NCI-H2029 treated with DMSO at 0.1 percent for 48 hours (cell line): ENCODE results near the gene USP15.

ENCODE experiments used
- DNase-seq: peaks from one replicate; lab custom pipeline; 2025; lab: John Stamatoyannopoulos, UW

USP15 gene

DNA sequence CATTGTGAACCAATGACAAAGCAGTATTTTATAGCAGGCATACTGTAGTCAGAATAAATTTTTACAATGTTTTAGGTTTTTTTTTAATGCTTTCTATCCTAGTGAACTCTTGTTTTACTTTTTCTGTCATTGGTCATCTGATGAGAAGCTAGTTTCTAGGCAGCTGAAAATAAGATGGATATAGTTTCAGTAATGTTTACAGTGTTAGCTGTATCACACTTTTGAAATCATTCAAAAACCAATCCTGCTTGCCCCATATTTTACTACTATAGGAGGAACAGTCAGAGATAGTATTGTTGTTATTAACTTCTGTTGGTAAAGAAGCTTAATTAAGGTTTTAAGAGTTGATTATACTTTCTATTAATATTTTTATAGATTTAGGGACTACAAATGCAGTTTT, 24.5 kb downstream of the USP15 start:
- DNase-seq, result no peak

DNA sequence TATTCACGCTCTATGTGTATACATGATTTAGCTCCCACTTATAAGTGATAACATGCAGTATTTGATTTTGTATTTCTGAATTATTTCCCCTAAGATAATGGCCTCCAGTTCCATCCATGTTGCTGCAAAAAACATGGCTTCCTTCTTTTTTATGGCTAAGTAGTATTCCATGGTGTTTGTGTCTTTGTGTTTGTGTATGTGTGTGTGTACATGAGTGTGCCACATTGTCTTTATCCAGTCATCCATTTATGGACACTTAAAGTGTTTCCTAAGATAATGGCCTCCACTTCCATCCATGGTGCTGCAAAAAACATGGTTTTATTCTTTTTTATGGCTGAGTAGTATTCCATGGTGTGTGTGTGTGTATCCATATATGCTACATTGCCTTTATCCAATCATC, 25.1 kb downstream of the USP15 start:
- no peak for DNase-seq

DNA sequence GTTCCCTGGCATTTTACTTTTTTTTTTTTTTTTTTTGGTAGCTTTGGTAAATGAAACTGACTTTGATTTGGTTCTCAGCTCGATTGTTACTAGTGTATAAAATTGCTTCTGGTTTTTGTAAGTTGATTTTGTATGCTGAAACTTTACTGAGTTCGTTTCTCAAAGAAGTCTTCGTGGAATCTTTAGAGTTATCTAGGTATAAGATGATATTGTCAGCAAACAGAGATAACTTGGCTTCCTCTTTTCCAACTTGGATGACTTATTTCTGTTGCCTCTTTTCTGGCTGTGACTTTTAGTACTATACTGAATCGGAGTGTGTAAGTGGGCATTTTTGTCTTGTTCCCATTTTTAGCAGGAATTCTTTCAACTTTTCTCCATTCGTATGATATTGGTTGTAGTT, 28.1 kb downstream of the USP15 start:
- DNase-seq, result no peak

DNA sequence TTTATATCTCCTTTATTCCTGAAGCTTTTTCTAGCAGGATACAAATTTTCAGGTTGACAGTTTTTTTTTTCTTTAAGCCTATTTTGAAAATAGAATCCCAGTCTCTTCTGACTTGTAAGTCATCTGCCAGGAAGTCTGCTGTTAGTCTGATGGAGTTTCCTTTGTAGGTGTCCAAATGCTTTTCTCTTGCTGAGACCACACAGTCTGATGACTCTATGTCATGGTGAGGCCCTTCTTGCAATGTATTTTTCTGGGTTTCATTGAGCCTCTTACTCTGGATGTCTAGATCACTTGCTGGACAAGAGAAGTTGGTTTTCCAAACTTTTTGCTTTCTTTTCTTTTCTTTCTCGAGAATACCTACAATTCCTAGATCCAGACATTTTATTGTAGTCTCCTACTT, 30.6 kb downstream of the USP15 start:
- no peak for DNase-seq

DNA sequence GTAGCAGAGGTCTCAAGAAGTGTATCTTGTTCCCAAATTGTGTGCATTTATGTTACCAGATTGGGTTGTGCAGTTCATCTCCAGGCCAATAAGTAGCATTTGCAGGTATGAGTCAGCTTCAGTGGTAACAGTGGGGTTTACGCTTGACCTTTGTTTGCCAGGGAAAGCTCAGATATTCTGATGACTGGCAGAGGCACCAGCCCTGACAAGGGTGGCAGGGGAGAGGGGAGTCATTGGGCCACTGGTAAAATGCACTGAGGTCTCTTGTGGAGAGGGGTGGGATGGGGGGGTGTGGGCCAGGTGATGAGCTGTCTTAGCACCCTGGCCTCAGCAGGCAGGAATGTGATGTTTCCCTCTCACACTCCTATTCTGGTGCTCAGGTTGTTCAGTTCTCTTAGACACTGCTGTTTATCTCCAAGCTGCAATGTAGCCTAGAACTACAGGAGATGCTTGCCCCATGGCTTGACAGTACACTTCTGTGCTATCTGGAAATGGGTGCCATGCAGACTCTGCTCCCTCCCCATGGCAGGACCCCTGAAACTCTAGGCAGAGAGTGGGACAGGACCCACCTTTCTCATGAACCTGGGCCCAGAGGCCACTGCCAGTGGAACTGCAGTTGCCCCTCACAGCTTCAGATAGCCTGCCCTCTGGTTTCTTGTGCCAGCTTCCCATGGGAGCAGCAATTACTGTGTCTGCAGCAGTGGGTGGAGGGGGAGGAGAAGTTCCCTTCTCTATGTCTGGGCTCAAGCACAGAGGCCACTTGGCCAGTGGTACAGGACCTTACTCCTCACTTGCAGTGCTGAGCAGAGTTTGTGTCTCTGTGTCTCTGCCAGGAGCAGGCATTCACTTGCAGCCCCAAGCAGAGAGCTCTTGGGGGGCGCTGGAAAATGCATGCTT, 31.9 kb downstream of the USP15 start:
- no peak for DNase-seq

DNA sequence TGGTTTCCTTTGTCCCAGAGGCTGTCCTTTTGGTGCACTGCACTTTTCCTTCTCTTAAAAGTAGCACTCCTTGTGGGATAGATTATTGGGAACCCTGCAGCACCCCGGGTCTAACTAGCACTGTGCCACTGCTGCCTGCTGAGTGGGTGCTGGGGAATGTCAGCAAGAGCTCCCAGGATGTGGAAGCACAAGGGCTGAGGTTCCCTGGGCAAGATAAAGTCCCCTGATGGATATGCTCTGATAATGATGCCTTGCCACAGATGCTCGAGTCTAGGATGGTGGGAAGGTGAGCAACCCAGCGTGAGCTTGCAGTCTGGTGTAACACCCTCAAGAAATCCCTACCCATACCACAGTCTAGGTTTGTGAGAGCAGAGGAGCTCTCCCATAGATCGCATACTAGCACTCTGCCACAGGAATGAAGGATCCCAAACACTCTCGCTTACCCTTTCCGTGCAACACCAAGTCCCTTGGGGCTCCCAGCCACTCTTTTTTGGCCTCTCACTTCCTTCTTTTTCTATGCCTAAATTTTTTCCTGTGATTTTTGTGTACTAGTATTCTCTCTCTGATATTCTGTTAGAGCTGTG, 32.6 kb downstream of the USP15 start:
- DNase-seq, result no peak

DNA sequence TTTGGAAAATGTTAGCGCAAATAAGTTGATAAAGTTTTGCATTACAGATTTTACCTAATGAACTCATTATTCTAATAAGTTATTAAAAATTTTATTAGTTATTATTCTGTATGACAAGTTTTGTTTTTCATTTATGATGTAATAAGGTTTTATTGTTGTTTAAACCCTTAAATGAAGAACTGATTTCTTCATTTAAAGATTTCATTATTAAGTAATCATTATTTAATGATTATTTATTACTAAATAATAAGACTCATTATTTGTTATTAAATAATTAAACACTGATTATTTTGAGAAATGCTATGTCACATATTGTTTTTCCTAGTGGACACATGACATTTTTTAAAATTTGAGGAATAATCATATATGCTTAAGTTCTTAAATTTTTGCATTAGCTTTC, 34.2 kb downstream of the USP15 start:
- no peak for DNase-seq

DNA sequence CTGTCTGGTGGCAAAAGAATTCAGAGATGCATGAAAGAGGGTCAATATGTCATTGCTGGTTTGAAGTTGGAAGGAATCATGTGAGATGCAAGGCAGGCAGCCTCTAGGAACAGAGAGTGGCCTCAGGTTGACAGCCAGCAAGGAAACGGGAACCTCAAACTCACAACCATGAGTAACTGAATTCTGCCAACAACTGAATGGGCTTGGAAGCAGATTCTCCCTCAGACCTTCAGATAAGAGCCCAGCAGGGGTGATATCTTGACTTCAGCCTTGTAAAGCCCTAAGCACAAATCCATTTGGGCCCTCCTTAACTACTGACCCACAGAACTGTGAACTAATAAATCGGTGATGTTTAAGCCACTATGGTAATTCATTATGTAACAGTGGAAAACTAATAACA, 35.8 kb downstream of the USP15 start:
- DNase-seq, result no peak

DNA sequence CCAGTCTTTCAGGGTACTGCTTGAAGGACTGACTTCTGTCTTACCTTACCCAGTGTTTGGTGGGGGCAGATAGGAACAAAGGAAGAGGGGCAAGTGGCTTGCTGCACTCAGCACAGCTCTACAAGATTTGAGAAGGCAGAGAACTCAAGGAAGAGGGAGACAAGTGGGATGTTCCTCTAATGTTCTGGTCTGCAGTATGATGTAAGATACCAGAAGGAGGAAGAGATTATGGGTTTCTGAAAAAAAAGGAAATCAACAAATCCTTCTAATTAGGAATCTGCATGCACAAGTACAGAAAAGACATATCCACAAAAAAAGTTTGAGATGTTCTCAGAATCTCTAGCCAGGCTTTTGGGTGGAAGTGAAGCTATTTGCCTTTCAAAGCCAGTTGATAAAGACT, 37.1 kb downstream of the USP15 start:
- DNase-seq, result no peak

DNA sequence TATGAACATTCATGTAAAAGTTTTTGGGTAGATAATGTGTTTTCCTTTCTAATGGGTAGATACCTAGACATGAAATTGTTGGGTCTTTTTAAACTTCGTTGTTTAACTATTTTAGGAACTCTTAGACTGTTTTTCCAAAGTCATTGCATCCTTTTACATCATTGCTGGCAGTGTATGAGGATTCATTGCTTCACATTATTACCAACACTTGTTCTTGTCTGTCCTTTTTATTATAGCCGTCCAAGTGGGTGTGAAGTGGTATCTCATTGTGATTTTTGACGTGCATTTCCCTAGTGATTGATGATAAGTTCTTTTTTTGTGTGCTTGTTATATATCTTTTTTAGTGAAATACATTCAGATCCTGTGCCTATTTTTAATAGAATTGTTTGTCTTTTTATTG, 39.4 kb downstream of the USP15 start:
- peak; percentile 65 for DNase-seq

DNA sequence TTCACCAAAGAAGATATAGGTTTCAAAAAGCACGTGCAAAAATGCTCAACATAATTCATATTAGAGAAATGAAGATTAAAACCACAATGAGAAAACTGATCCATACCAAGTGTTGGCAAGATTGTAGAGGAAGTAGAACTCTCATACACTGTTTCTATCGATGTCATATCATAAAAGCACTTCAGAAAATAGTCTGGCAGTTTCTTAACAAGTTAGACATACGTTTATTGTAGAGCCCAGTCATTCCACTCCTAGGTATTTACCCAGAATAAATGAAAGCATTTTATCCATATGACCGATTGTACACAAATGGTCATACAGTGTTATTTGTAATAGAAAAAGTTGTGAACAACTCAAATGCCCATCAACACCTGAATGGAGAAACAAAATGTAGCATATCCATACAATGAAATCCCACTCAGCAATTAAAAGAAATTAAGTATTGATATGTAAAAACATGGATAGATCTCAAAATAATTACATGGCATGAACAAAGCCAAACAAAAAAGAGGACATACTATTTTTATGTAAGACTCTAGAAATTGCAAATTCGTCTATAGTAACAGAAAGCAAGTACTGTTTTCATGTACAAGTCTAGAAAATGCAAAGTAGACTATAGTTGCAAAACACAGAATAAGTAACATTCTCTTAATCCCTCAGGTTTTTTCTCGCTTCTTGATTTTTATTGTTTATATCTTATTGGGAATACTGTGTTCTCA, 41.0 kb downstream of the USP15 start:
- no peak for DNase-seq

DNA sequence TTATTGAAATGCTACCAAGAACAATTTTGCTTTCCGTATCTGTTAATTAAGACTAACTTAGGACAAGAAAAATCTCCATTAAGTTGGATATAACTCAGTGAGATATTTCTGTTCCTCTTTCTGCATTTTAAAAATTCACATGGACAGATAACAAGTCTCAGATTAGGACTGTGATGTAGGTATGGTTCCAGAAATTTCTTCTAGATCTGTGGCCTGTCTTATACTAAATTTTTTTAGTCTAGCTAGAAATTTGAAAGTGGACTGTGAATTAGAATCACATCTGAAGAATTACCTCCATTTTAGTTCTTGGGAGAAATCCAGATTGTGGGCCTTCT, 41.6 kb downstream of the USP15 start:
- no peak for DNase-seq

DNA sequence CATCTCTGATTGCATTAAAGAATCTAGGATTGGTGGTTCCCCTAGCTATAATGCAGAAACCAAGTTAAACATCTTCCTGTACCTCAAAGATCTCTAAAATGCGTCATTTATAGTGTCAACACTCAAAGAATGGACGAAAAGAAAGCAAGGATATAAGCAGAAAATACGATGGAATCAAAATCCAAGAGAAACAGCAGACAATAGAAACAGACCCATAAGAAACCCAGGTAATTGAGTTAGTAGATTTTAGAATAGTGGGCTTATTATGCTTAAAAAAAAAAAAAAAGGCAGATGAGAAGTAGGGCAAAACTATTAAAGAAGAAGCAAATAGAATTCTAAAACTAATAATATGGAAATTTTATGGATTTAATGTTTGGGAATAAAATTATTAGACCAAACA, 44.4 kb downstream of the USP15 start:
- DNase-seq, result no peak

DNA sequence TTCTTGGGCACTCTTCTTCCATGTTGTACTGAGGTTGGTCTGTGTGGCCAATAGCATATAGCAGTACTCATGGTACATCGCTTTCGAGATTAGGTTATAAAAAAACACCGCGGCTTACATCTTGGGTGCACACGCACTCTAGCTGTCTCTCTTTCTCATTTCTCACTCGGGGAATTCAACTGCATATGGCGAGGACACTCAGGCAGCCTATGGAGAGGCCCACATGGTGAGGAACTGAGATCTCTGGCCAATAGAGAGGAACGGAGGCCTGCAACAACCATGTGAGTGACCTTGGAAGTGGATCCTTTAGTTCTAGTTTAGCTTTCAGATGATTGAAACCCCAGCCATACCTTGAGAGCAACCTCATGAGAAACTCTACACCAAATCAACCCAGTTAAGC, 45.6 kb downstream of the USP15 start:
- DNase-seq, result no peak

DNA sequence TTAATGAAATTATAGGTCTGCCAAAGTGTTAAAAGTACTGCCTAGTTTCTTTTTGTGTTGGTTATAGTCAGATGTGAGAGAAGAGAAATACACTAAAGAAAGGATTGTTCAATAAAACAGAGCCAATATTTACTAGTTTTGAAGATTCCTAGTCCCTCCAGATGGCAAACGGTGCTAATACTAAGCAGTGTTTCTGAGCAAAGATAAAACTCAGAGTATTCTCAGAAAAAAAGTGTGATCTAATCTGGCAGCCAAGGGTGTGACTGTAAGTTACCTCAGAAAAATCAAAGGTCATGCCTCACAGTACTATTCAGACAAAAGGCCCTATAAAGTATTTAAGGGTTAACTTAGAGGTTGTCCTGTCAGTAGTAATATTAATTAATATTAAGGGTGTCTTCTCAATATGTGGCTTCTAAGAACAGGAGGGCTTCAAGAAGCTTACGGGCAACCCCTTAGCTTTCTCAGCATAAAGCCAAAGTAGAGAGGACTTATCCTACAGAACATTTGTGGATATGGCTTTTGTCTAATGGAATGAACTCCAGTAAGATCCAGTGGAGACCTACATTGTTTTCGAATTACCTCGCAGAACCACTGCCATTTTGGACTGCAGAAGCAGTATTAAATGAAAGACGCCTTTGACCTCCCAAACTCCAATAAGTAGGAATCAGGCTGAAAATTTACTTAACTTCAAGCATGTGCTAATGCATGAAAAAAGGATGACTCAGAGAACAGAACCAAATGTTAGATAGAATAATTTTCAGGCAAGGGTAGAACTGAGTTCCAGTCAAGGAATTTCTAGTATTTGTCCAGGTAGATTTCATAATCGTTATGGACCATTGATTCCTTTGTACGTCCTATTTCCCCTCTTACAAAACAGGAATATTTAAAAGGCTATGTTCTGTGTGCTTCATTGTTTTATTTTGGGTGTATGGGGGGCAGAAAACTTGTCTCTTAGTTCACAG, 46.6 kb downstream of the USP15 start:
- no peak for DNase-seq

DNA sequence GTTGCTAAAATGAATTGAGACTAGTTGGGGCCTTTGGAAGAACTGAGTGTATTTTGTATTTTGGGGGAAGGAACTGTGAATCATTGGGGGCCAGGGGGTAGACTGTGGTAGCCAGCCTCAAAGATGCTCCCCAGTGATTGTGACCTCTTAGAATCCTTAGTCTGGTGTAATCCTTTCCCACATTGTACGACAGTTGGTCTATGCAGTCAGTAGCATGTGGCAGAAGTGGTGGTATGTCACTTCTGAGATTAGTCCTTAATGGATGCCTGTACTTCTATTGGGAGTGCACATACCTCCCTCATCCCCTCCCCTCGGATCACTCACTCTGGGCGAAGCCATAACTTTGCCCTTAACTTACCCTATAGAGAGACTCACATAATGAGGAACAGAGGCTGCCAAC, 48.0 kb downstream of the USP15 start:
- DNase-seq, result no peak

DNA sequence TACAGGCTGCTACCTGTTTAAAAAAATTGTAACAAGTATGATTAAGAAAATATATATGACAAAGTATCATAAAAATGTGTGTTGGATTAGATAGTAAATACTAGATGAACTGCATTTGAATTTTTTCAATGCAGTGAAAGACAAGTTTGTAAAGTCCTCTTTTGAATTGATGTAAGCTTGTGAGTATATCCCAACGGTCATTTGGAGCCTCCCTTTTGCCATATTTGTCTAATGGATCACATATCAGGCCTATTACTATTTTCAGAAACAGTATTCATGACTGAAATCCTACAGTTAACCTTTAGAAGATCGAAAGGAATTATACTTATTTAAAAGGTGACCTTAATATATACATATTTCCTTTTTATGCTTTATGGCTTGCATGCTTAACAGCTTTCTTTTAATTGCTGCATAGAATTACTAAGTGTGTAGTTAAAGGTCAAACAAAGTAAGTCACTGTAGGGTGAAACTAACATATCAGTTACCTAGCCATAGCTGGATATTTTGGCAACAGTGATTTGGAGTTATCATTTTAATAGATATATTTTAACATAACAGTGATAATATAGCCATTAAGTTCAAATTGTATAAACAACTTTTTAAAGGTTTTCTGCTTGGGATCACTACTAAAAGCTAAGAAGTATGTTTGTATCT, 53.6 kb downstream of the USP15 start:
- no peak for DNase-seq

DNA sequence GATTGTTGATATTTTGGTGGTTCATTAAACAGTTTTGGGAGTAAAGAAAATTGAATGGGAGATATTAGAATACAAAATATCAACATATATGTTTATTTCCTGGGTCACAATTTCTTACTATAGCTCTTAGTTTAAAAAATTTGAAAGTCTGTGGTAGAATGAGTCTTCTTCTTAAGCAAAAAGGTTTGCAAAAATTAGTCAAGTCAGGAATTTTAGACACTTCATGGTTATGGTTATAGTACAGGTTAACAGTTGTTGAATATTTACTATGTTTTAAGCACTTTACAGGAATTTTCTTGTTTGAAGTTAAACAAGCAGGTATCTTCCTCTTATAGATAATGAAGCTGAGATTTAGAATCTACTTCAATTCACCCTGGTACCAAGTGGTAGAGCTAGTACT, 56.8 kb downstream of the USP15 start:
- DNase-seq, result no peak

DNA sequence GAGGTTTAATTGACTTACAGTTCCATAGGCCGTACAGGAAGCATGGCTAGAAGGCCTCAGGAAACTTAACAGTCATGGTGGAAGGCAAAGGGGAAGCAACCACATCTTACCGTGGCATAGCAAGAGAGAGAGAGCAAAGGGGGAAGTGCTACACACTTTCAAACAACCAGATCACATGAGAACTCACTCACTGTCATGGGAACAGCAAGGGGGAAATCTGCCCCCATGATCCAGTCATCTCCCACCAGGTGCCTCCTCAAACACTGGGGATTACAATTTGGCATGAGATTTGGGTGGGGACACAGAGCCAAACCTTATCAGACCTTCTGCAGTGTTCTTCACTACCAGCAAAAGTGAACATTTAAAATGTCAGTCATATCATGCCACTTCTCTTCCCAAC, 58.9 kb downstream of the USP15 start:
- no peak for DNase-seq

DNA sequence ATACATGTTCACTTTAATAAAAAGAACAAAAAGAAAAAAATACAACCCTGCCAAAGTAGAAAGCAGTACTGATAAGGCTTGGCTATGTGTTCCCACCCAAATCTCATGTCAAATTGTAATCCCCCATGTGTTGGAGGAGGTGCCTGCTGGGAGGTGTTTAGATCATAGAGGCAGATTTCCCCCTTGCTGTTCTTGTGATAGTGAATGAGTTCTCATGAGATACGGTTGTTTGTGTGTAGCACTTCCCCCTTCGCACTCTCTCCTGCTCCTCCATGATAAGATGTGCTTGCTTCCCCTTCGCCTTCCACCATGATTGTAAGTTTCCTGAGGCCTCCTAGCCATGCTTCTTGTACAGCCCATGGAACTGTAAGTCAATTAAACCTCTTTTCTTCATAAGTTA, 59.9 kb downstream of the USP15 start:
- DNase-seq, result no peak

DNA sequence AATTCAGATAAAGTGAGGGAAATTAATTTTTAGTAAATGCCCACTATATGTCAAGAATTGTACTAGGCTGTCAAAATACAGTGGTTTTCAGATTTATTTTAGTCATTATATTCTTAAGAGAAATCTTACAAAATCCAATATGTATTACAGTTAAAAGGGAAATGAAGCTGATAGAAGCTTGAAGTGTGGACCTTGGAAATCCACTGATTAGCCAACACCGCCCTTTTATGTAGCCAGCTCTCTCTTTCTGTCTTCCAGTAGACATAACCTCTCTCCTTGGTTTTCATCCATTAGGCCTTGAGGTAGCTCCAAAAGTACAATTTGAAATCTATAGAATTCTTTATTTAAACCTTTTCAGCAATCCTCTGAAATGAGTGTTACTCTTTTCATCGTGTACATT, 63.2 kb downstream of the USP15 start:
- DNase-seq, result no peak
